NCI-H82 treated with DMSO at 0.1 percent for 48 hours (cell line): ENCODE data around the gene PARD6A.
A peak's percentile ranks its signal among the peaks of the same experiment; 100 is the strongest.

Source experiments
- DNase-seq: peaks from one replicate; lab custom pipeline; 2025; ENCODE audit not compliant: unreplicated experiment; lab: John Stamatoyannopoulos, UW

The PARD6A gene

GRCh38 chr16:67653128-67653788, 7.5 kb upstream of the PARD6A start:
- no peak for DNase-seq

GRCh38 chr16:67653789-67654402, 6.9 kb upstream of the PARD6A start:
- no peak for DNase-seq

- DNase-seq = no peak
These were observed 6.3 kb upstream of the PARD6A start for GRCh38 chr16:67654403-67654911.

GRCh38 chr16:67655363-67655762, 5.4 kb upstream of the PARD6A start:
- DNase-seq = no peak

- no peak for DNase-seq
These were observed 4.3 kb upstream of the PARD6A start for GRCh38 chr16:67656344-67657016.

GRCh38 chr16:67657017-67657608, 3.6 kb upstream of the PARD6A start:
- DNase-seq = no peak

- no peak for DNase-seq
These were observed 2.8 kb upstream of the PARD6A start for GRCh38 chr16:67657751-67658518.

- DNase-seq = no peak
These were observed 1.7 kb upstream of the PARD6A start for GRCh38 chr16:67658849-67659674.

- peak; percentile 54 for DNase-seq
These were observed 841 bp upstream of the PARD6A start, which contains the start of gene ACD for GRCh38 chr16:67659675-67660563. ACD (minus strand) TSS chr16:67660260; CDS start chr16:67660220, 40 bp downstream.

- no peak for DNase-seq
These were observed 471 bp downstream of the PARD6A start for GRCh38 chr16:67661101-67661761.

GRCh38 chr16:67661886-67662652, 1.3 kb downstream of the PARD6A start:
- DNase-seq = no peak

- no peak for DNase-seq
These were observed 1.9 kb downstream of the PARD6A start for GRCh38 chr16:67662653-67663010.

- DNase-seq = no peak
These were observed 2.6 kb downstream of the PARD6A start for GRCh38 chr16:67663151-67663876.

GRCh38 chr16:67663877-67664222, 3.1 kb downstream of the PARD6A start:
- DNase-seq = no peak

GRCh38 chr16:67664258-67664657, 3.5 kb downstream of the PARD6A start:
- no peak for DNase-seq

GRCh38 chr16:67664871-67665270, 4.1 kb downstream of the PARD6A start:
- no peak for DNase-seq

GRCh38 chr16:67665598-67665997, 4.8 kb downstream of the PARD6A start:
- no peak for DNase-seq
